K562 (cell line): ENCODE data around the gene GZMM. TPM values are rescaled to one million over a fixed set of nuclear protein-coding genes. Genes with fewer than 3 reads are reported as not detected.
A peak's percentile ranks its signal among the peaks of the same experiment; 100 is the strongest.

Experiments used
- BHLHE40 ChIP-seq: IDR thresholded peaks from 2 replicates; pipeline ENCODE4 v1.6.1; 2011; ENCODE audit warnings: low read length, improper control_type of control experiment
- CREM ChIP-seq: IDR thresholded peaks from 2 replicates; pipeline ENCODE4 v1.6.1; 2014; ENCODE audit warnings: antibody characterized with exemption, low read depth
- EP300 ChIP-seq: IDR thresholded peaks from 2 replicates; pipeline ENCODE4 v1.6.1; 2012; ENCODE audit warnings: low read length, improper control_type of control experiment
- FIP1L1 ChIP-seq: fragments of 200-400 bp; formaldehyde crosslinking; IDR thresholded peaks from 2 replicates; pipeline ENCODE4 v1.6.1; 2018; ENCODE audit warnings: mild to moderate bottlenecking, low read depth, low read length; ENCODE audit not compliant: poor library complexity, severe bottlenecking
- GATAD2B ChIP-seq: fragments of 450-650 bp; IDR thresholded peaks from 2 replicates; pipeline ENCODE4 v1.6.1; 2017; ENCODE audit warnings: mild to moderate bottlenecking, borderline replicate concordance
- REST ChIP-seq, 2 experiments: fragments of 450-650 bp; formaldehyde crosslinking in 1 of 2; IDR thresholded peaks; 2 replicates each; pipeline versions ENCODE4 v1.4.0 to v1.6.1; 2014 to 2020; ENCODE audit warnings: mild to moderate bottlenecking in 2 of 2, borderline replicate concordance in 1 of 2, low read depth in 1 of 2
- TEAD4 ChIP-seq, 2 experiments: sonication (generic) in 1 of 2; formaldehyde crosslinking in 1 of 2; IDR thresholded peaks; 2 replicates each; pipeline versions ENCODE4 v1.6.1 to v1.8.0; 2012 to 2022; ENCODE audit warnings: borderline replicate concordance in 1 of 2, inconsistent platforms in 1 of 2, low read length in 1 of 2, mild to moderate bottlenecking in 1 of 2, missing genetic modification reagents in 1 of 2
- VEZF1 ChIP-seq: fragments of 200-800 bp; sonication (Bioruptor generic); IDR thresholded peaks from 2 replicates; pipeline ENCODE4 v1.6.1; 2017; ENCODE audit warnings: missing genetic modification characterization, missing compliant biosample characterization
- ZFX ChIP-seq: sonication (generic); formaldehyde crosslinking; IDR thresholded peaks from 2 replicates; pipeline ENCODE4 v1.8.0; 2022; ENCODE audit warnings: mild to moderate bottlenecking, missing genetic modification reagents, moderate library complexity
- ZNF609 ChIP-seq: sonication (generic); formaldehyde crosslinking; IDR thresholded peaks from 2 replicates; pipeline ENCODE4 v1.8.1; 2023; ENCODE audit warnings: missing genetic modification reagents, mild to moderate bottlenecking, borderline replicate concordance
- polyA plus RNA-seq, 8 experiments: library from polyadenylated mRNA; depleted of rRNA in 4 of 8; stranded (reverse) in 5 of 8; unstranded in 3 of 8; fragments of >200 nt; fragmentation: Nextera tagmentation in 2 of 8; fragmentation: Illumina TruSeq in 1 of 8; extraction: Ambion mirVana in 2 of 8; extraction: Trizol in 1 of 8; gene quantifications; 2 replicates each; pipeline versions ENCODE4 v1.2.1 to v1.2.3, GENCODE V29; 2011 to 2014; ENCODE audit warnings: inconsistent platforms in 1 of 8, missing spikeins in 1 of 8
- total RNA-seq, 7 experiments: library from RNA; depleted of rRNA in 6 of 7; stranded (reverse); fragments of >200 nt in 6 of 7; fragmentation: Illumina TruSeq in 2 of 7; extraction: Trizol in 2 of 7; gene quantifications; 2 replicates each; pipeline versions ENCODE4 v1.2.1 to v1.2.3, GENCODE V29; 2011 to 2021; ENCODE audit warnings: low replicate concordance in 1 of 7

The GZMM gene
- total and polyA plus RNA-seq, 9 of the 15 experiments (the other 6 are each of a cell fraction or from before 2014, with no cell fraction given), result 0.08 to 2.6 (median 0.70) TPM; not detected in 2

GRCh38 chr19:510606-511100, 33.2 kb upstream of the GZMM start (continued):
- TF ChIP-seq ZNF609 (CRISPR knock-in tag) (0 out of 2 replicates have a peak, but pooled peaks have one; percentile 20), REST (IDR thresholded peaks at IDR 0.05; ENCODE audit: borderline replicate concordance) (peak; percentile 68), REST (CRISPR knock-in tag; IDR thresholded peaks at IDR 0.05; ENCODE audit: low read depth) (no peak), BHLHE40 (peak; percentile 85), VEZF1 (CRISPR knock-in tag) (peak; percentile 41; the same call in 1 of the 2 replicates), GATAD2B (no peak), ZFX (CRISPR knock-in tag) (peak; percentile 66), EP300 (0 out of 2 replicates have a peak, but pooled peaks have one; percentile 4), TEAD4 (IDR thresholded peaks at IDR 0.05; ENCODE audit: low read length) (peak; percentile 37; the same call in 1 of the 2 replicates), TEAD4 (CRISPR knock-in tag; IDR thresholded peaks at IDR 0.05; ENCODE audit: borderline replicate concordance) (no peak), FIP1L1 (peak; percentile 63), CREM (peak; percentile 84)
